Measurements from ENCODE around the gene LGALS8. TPM values are rescaled to one million over a fixed set of nuclear protein-coding genes. Genes with fewer than 3 reads are reported as not detected.
"Not testable (repeated sequence)": the region's sequence is repeated elsewhere in the genome, so short reads cannot be mapped to it uniquely, and the experiment has no call there.

LGALS8 gene
- total RNA-seq, 1 donor from 2014 or later, result 81.7 TPM

DNA sequence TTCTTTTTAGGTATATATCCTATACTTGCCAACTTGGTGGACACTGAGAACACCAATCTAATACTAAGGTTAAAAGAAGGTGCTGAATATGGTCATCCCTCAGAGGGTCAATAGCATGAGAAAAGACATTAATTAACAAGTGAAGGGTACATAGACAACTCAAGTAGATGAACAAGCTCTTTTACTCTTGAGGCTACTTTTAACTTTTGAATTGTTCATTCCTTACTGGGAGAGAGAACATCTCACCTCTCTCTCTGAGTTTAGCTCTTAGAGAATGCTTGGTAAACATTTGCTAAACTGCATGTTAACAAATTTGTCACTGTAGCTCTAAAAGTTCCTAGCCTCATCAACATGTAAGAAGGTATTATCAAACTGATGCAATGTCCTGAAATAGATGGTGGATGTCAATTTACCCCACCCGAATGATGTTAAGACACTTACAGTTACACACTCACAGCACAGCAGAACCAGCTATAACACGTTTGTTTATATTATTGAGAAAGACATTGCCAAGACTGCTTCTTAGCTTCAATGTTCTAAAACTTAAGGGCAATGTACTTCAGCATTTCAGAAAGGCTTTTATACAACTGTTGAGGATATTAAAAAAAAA, 44.6 kb downstream of the LGALS8 start:
- DNase-seq, result no peak
- intact Hi-C loops (cut with DNase I), result no loop called here
- H3K36me3 ChIP-seq, result peaks cover 98% of the 10 kb centered on the region
- H3K4me3 ChIP-seq, result no peak overlapping the region
- H3K27ac ChIP-seq, result no peak overlapping the region
- no peak for ATAC-seq
- TF ChIP-seq, protein P1, sequence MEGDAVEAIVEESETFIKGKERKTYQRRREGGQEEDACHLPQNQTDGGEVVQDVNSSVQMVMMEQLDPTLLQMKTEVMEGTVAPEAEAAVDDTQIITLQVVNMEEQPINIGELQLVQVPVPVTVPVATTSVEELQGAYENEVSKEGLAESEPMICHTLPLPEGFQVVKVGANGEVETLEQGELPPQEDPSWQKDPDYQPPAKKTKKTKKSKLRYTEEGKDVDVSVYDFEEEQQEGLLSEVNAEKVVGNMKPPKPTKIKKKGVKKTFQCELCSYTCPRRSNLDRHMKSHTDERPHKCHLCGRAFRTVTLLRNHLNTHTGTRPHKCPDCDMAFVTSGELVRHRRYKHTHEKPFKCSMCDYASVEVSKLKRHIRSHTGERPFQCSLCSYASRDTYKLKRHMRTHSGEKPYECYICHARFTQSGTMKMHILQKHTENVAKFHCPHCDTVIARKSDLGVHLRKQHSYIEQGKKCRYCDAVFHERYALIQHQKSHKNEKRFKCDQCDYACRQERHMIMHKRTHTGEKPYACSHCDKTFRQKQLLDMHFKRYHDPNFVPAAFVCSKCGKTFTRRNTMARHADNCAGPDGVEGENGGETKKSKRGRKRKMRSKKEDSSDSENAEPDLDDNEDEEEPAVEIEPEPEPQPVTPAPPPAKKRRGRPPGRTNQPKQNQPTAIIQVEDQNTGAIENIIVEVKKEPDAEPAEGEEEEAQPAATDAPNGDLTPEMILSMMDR (IDR thresholded peaks at IDR 0.05), result no peak
- H3K9me3 ChIP-seq, result no peaks in the 10 kb centered on the region
- no peaks in the 10 kb centered on the region for H3K27me3 ChIP-seq
- no peaks in the 10 kb centered on the region for H3K4me1 ChIP-seq

- Histone ChIP-seq H3K36me3 (peaks cover 92% of the 10 kb centered on the region), H3K27me3 (no peaks in the 10 kb centered on the region), H3K9me3 (no peaks in the 10 kb centered on the region), H3K4me3 (no peak overlapping the region), H3K4me1 (no peaks in the 10 kb centered on the region), H3K27ac (no peak overlapping the region)
- intact Hi-C loops (cut with DNase I), result no loop called here
- TF ChIP-seq, protein P1 (IDR thresholded peaks at IDR 0.05), result no peak
- ATAC-seq, result no peak
- no peak for DNase-seq
These were observed 51.7 kb downstream of the LGALS8 start for GRCh38 chr1:236575523-236575922.

GRCh38 chr1:236576004-236576403, 52.2 kb downstream of the LGALS8 start:
- Histone ChIP-seq H3K4me1 (no peaks in the 10 kb centered on the region), H3K4me3 (no peak overlapping the region), H3K9me3 (no peaks in the 10 kb centered on the region), H3K36me3 (peaks cover 92% of the 10 kb centered on the region), H3K27me3 (no peaks in the 10 kb centered on the region), H3K27ac (no peak overlapping the region)
- ATAC-seq (no peak), DNase-seq (no peak)
- intact Hi-C loops (cut with DNase I), result no loop called here
- TF ChIP-seq, protein P1 (IDR thresholded peaks at IDR 0.05), result no peak

GRCh38 chr1:236577041-236577440, 53.3 kb downstream of the LGALS8 start:
- H3K36me3 ChIP-seq, result peaks cover 92% of the 10 kb centered on the region
- H3K27me3 ChIP-seq; ATAC-seq; H3K4me3 ChIP-seq; H3K9me3 ChIP-seq; H3K27ac ChIP-seq; DNase-seq; H3K4me1 ChIP-seq; intact Hi-C loops (cut with DNase I): not testable (repeated sequence)

GRCh38 chr1:236578661-236579060, 54.9 kb downstream of the LGALS8 start:
- H3K4me1 ChIP-seq, result no peaks in the 10 kb centered on the region
- intact Hi-C loops (cut with DNase I), result no loop called here
- H3K27ac ChIP-seq, result no peak overlapping the region

GRCh38 chr1:236580404-236580803, 56.6 kb downstream of the LGALS8 start:
- H3K9me3 ChIP-seq; H3K4me3 ChIP-seq; H3K27ac ChIP-seq; H3K4me1 ChIP-seq; H3K27me3 ChIP-seq; ATAC-seq; intact Hi-C loops (cut with DNase I); DNase-seq: not testable (repeated sequence)
- H3K36me3 ChIP-seq, result peaks cover 89% of the 10 kb centered on the region

More at GRCh38 chr1:236578661-236579060, 54.9 kb downstream of the LGALS8 start:
- Histone ChIP-seq H3K9me3 (no peaks in the 10 kb centered on the region), H3K36me3 (peaks cover 89% of the 10 kb centered on the region), H3K27me3 (no peaks in the 10 kb centered on the region), H3K4me3 (no peak overlapping the region)
- ATAC-seq (no peak), DNase-seq (no peak)
- TF ChIP-seq, protein P1 (IDR thresholded peaks at IDR 0.05), result no peak

DNA sequence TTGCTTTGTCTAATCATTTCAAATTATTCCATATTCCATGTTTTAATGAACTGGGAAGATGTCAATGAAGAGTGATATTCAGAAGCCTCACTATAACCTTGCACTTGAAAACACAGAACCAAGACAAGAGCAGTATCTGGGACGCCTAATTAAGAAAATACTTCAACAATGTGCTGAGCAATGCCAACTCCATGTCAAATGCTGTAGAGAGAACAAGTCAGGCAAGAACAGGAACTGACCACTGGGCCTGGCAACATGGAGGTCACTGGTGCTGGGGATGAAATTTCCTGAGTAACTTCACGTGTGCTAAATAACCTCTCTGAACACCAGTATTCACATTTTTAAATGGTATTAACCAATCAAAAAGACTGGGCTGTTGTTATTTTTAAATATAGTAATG, 57.7 kb downstream of the LGALS8 start:
- Histone ChIP-seq H3K27ac (no peak overlapping the region), H3K4me1 (no peaks in the 10 kb centered on the region), H3K4me3 (no peak overlapping the region), H3K27me3 (no peaks in the 10 kb centered on the region), H3K36me3 (peaks cover 89% of the 10 kb centered on the region), H3K9me3 (no peaks in the 10 kb centered on the region)
- DNase-seq (no peak), ATAC-seq (no peak)
- TF ChIP-seq, protein P1 (IDR thresholded peaks at IDR 0.05), result no peak
- intact Hi-C loops (cut with DNase I), result no loop called here

Measured in upper lobe of right lung (tissue), 1 donor.